Activated CD4-positive, CD25-positive, alpha-beta regulatory T cell treated with anti-CD3 and anti-CD28 coated beads, Interleukin-2, amount 50 U/mL, for 72 hours (primary cell): Measurements from ENCODE around the gene SCYGR3.
"Not testable (repeated sequence)": the region's sequence is repeated elsewhere in the genome, so short reads cannot be mapped to it uniquely, and the experiment has no call there.

Source experiments
- DNase-seq: peaks from one replicate; pipeline ENCODE4 v3.0.0; 2021

The SCYGR3 gene

DNA sequence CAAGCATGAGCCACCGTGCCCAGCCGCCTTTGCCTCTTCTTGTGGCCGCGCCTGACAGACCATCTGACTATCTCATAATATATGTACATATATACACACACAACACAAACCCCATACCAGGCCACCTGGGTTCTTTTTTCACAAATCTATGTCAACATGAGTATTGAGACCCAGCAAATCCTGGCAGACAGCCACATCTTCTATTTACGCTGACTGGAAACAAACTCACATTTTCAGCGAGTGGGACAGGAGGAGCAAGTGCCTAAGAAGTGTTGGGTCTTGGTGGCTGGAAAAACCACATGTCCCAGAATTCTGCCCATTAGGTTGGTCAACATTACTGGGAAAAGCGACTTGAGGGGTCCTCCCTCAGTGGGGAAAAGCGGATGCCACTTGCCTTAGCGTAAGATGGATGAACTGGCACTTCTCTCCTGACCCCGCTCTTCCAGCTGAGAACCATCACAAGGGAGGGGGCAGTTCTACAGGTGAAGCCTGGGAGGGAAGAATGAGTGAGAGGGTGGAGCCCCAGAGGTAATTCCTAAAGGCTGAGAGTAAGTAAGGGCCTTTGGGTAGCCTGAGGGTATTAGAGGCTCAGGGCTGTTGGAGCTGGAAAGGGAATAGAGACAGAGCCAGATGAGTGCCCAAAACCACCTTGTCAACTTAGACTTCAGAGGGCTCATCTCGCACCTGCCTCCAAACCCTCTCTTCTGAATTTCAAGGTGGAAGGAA lies 1.9 kb downstream of the SCYGR3 start:
- no peak for DNase-seq

GRCh38 chr2:227610123-227610522 lies 4.5 kb downstream of the SCYGR3 start:
- DNase-seq = no peak

- DNase-seq = no peak
Observed at GRCh38 chr2:227608561-227609338, 5.9 kb downstream of the SCYGR3 start.

DNA sequence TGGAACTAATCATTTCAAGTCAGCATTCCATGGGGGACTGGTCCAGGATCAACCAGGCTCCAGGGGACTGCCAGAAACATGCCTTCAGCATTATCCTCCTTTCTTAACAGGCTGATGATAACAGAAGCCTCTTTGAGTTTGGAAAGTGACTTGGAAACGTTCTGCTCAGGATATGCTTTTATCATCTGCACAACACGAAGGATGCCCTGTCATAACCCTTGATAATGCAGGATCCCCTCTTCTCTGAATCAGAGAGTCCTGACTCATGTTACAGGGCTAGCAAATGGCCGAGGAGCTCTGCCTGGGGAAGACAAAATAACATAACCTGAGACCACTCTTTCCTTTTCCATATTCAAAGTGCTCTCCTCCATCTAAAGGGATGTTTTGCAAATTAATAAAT lies 6.7 kb downstream of the SCYGR3 start:
- DNase-seq = no peak

GRCh38 chr2:227606476-227606875 lies 8.2 kb downstream of the SCYGR3 start:
- DNase-seq = no peak

DNA sequence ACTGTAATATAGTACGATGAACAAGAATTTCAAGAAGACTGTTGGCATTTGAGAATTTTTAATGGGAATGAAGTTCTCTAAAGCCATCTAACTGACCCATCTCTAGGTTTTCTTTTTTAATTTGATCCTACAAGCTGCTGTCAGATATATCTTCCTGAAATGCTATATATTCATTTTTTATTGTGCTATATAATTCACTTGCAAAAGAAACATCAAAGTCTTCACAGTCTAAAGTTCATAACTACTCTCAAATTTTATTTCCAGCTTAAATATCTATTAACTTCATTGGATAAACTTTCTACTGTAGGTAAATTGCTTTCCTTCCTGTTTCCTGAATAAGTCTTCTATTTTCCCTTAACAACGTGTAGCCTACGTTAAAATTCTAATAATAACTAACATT lies 12.3 kb downstream of the SCYGR3 start:
- no peak for DNase-seq

DNA sequence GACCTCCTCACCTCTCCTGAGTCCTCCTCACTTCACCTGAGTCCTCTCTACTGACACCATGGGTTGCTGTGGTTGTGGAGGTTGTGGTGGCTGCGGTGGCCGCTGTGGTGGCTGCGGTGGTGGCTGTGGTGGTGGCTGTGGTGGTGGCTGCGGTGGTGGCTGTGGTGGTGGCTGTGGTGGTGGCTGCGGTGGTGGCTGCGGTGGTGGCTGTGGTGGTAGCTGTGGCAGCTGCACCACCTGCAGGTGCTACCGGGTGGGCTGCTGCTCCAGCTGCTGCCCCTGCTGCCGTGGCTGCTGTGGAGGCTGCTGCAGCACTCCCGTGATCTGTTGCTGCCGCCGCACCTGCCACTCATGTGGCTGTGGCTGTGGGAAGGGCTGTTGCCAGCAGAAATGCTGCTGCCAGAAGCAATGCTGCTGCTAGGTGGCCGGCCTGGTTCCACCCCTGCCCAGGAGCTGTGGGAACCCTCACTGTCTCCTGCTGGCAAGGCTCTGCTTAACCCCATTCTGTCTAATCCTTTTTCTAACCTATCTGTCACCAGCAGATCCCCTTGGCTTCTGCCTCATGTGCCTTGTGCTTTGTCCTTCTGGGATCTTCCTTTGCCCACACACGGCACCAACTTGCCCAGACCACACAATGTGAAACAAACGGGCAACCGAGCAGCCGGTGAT lies 15.7 kb downstream of the SCYGR3 start, which contains the start of gene SCYGR2:
TSS of gene SCYGR2 (plus strand) at position 59 of the 669 bp plus-strand sequence. CDS start at position 59, 0 bp downstream.
- not testable (repeated sequence) for DNase-seq

- no peak for DNase-seq
Observed at GRCh38 chr2:227597998-227598397, 16.6 kb downstream of the SCYGR3 start.

DNA sequence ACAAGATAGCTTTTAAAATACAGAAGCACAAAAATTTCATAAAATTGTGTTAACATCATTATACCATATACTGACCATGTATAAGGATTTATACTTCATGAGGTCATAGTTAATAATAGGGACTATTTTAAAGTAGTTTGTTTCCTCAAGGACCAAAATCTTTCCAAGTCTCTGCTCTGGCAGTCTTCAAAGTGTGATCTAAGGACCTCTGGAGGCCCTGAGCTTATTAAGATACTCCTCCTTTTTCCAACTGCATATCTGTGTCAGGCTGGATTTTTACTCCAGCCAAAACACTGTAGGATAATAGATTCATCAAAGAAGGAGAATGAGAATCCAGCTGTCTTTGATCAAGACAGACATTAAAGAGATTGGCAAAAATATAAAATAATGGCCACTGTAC lies 17.6 kb downstream of the SCYGR3 start:
- DNase-seq = no peak

GRCh38 chr2:227595797-227596196 lies 18.8 kb downstream of the SCYGR3 start:
- no peak for DNase-seq

- no peak for DNase-seq
Observed at GRCh38 chr2:227592694-227593387, 21.8 kb downstream of the SCYGR3 start.

DNA sequence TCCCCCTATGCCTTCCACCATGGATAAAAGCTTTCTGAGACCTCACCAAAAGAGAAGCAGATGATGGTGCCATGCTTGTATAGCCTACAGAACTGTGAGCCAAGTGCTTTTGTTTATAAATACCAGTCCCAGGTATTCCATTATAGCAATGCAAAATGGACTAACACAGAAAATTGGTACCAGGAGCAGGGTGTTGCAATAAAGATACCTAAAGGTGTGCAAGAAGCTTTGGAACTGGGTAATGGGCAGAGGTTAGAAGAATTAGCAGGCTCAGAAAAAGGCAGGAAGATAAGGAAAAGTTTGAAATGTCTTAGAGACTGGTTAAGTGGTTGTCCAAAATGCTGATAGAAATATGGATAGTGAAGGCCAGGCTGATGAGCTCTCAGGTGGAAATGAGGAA lies 32.3 kb downstream of the SCYGR3 start:
- DNase-seq = no peak

- DNase-seq = no peak
Observed at GRCh38 chr2:227579791-227580190, 34.8 kb downstream of the SCYGR3 start.

- DNase-seq = no peak
Observed at GRCh38 chr2:227578642-227579041, 36.0 kb downstream of the SCYGR3 start.

DNA sequence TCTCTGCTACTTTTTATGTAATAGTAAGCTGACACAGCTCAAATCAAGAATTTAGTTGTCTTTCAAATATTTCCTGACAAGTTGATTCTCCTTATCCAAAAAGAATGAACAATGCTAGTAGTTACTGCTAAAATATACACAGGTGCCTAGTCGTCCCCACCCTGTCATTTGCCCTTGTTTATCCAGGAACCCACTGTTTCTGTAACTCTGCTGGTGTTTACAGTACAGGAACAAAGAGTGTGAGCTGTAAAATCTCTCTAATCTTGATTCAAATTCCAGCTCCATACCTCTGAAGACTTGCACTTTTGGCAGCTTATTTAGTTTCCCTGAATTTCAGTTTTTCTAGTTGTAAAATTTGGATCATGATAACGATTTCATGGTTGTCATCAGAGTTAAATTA lies 37.1 kb downstream of the SCYGR3 start:
- DNase-seq = no peak

GRCh38 chr2:227576812-227577211 lies 37.8 kb downstream of the SCYGR3 start:
- no peak for DNase-seq

DNA sequence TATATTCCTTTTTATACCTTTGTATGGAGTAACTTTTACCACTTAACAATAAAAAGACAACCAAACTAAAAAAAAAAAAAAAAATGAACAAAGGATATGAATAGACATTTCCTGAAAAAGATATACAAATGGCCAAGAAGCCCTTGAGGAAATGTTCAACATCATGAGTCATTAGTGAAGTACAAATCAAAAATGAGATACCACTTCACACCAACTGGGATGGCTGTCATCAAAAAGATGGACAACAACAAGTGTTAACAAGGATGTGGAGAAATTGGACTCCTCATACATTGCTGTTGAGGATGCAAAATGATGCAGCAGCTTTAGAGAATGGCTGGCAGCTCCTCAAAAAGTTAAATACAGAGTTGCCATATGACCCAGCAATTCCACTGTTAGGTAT lies 38.5 kb downstream of the SCYGR3 start:
- DNase-seq = no peak

- DNase-seq = no peak
Observed at GRCh38 chr2:227570615-227571014, 44.0 kb downstream of the SCYGR3 start.

DNA sequence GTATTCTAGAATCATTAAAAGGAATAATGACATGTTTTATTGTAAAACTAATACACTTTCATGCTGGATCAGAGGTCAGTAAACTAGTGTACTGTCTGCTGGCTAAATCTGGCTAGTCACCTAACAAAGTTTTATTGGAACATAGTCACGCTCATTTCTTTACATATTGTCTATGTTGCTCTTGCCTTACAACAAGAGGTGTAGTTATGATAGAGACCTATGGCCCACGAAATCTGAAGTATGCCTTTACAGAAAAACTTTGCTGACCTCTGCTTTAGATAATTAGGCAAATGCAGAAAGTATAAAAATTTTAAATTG lies 45.8 kb downstream of the SCYGR3 start:
- no peak for DNase-seq

- no peak for DNase-seq
Observed at GRCh38 chr2:227566012-227566411, 48.6 kb downstream of the SCYGR3 start.

DNA sequence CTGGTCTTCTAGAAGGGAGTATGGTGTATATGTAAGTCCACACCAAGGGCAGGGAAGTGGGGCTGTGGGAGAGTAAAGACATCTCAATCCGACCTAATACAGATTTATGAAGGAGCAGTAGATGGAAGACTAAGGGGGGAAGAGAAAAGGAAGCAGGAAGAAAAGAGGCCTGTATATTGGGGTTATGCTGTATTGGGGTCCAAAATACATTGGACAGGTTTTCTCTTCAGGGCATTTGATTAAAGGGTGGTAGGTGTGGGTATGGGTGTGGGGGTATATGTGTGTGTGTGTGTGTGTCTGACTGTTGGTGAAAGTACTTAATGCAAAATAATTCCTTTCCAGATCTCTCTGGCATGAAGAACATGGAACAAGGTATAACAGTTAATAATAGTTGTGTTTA lies 49.6 kb downstream of the SCYGR3 start:
- DNase-seq = no peak
